GM18498 (cell line): ENCODE results near the gene KCNH1.

Source experiments
- ATAC-seq: cut with Tn5 transposase; IDR thresholded peaks from one replicate; pipeline ENCODE4 v1.9.1; 2021; ENCODE audit warnings: mild to moderate bottlenecking, moderate library complexity; ENCODE audit not compliant: unreplicated experiment

KCNH1 gene, protein sequence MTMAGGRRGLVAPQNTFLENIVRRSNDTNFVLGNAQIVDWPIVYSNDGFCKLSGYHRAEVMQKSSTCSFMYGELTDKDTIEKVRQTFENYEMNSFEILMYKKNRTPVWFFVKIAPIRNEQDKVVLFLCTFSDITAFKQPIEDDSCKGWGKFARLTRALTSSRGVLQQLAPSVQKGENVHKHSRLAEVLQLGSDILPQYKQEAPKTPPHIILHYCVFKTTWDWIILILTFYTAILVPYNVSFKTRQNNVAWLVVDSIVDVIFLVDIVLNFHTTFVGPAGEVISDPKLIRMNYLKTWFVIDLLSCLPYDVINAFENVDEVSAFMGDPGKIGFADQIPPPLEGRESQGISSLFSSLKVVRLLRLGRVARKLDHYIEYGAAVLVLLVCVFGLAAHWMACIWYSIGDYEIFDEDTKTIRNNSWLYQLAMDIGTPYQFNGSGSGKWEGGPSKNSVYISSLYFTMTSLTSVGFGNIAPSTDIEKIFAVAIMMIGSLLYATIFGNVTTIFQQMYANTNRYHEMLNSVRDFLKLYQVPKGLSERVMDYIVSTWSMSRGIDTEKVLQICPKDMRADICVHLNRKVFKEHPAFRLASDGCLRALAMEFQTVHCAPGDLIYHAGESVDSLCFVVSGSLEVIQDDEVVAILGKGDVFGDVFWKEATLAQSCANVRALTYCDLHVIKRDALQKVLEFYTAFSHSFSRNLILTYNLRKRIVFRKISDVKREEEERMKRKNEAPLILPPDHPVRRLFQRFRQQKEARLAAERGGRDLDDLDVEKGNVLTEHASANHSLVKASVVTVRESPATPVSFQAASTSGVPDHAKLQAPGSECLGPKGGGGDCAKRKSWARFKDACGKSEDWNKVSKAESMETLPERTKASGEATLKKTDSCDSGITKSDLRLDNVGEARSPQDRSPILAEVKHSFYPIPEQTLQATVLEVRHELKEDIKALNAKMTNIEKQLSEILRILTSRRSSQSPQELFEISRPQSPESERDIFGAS

DNA sequence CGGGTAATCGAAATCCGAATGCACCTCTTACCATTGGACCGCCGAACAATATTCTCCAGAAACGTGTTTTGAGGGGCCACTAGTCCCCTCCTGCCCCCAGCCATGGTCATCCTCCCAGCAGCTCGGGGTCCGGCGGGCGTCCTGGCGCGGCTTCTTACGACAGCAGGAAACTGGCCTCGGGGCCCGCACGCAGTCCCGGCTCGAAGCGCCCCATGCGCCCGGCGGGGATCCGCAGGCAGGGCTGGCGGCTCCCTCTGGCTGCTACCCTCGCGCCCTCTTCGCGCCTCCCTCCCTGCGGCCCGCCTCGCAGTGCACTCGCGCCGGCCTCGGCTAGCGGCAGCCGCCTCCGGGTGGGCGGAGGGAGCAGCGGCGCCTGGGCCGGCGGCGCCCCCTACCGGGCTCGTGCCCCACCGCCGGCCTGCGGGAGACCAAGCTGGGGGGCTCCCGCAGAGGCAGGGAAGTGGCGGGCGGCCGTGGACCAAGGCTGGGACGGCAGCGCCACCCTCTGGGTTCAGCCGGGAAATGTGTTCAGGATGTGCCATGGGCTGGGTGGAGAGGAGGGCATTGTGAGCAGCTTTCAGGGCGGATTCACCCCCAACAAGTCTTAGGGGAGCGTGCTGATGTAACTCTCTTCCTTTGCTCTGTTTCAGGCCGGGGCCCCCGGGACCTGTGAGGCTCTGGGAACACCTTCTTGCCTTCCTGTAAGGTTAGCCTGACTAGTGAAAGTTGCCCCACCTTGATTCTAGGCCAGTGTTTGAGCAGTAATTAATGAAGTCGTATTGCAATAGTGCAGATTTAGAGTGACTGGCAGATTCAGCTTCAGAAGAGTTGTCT is at the start of gene KCNH1:
TSS of gene KCNH1 (minus strand) at position 313 of the 834 bp plus-strand sequence. CDS start at position 110, 203 bp downstream.
- ATAC-seq, result peak; percentile 91

DNA sequence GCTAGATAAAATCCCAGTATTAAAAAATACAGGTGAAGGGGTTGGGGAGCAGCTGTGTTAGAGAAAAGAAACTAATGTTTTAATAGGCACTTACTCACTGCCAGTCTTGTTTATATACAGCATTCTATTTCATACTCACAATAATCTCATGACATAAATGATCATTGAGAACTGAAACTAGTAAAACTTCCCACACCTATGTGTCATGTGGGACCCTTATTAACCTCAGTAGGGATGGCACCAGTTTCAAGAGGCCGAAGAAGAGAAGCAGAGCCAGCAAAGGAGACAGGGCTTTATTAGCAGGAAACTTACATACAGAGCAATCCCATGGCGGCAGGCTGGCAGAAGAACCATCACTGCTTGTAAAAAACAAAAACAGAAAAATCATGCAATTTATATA is 48.8 kb upstream of the KCNH1 start:
- ATAC-seq, result no peak

DNA sequence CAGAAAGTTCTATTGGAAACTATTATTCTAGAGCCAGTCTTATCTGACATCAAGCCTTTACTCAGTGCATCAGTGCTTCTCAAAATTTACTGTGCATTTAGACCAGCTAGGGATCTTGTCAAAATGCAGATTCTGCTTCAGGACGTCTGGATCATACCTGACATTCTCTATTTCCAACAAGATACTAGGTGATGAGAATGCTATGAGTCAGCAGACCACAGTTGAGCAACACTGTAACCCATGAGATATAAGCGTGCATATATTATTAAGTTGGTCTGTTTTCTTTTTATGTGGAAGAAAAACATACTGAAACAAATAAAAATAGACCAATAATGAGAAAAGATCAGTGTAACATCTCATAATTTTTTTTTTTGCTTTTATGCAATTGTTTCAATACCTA is 40.4 kb upstream of the KCNH1 start:
- ATAC-seq, result no peak

DNA sequence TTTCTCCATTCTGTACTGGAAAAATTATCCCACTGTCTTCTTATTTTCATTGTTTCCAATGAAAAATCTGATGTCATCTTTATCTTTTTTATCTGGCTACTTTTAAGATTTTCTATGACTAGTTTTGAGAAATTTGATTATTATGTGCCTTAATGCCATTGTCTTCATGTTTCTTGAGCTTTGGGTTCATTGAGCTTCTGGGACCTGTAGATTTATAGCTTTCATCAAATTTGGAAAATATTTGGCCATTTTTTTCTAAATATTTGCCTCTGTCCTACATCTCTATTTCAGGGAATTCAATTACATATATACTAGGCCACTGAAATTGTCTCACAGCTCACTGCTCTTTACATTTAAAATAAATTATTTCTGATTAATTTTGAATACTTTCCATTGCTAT is 38.7 kb upstream of the KCNH1 start:
- no peak for ATAC-seq

DNA sequence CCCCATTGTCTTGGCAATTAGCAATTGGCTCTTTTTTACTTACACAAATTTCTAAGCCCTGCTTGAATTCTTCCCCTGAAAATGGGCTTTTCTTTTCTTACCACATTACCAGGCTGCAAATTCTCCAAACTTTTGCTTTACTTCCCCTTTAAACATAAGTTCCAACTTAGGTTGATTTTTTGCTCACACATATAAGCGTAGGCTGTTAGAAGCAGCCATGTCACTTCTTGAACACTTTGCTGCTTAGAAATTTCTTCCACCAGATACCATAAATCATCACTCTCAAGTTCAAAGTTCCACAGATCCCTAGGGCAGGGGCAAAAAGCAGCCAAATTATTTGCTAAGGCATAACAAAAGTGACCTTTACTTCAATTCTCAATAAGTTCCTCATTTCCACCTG is 35.4 kb upstream of the KCNH1 start:
- no peak for ATAC-seq

DNA sequence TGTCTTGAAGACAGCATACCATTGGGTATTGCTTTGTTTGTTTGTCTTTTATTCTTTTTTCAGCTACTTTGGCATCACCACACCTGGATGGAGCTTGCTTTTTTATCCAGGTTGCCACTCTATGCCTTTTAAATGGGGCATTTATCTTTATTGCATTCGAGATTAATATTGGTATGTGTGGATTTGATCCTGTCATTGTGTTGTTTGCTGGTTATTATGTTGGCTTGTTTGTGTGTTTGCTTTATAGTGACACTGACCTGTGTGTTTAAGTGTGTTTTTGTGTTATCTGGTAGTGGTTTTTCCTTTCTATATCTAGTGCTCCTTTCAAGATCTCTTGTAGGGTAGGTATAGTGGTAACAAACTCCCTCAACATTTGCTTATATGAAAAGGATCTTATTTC is 24.9 kb upstream of the KCNH1 start:
- no peak for ATAC-seq

DNA sequence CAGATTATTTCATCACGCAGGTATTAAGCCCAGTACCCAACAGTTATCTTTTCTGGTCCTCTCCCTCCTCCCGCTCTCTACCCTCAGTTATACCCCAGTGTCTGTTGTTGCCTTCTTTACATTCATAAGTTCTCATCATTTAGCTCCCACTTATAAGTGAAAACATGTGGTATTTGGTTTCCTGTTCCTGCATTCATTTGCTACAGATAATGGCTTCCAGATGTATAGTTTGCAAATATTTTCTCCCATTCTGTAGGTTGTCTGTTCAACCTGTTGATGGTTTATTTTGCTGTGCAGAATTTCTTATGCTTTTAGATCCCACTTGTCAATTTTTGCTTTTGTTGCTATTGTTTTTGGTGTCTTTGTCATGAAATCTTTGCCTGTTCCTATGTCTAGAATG is 21.1 kb upstream of the KCNH1 start:
- no peak for ATAC-seq

DNA sequence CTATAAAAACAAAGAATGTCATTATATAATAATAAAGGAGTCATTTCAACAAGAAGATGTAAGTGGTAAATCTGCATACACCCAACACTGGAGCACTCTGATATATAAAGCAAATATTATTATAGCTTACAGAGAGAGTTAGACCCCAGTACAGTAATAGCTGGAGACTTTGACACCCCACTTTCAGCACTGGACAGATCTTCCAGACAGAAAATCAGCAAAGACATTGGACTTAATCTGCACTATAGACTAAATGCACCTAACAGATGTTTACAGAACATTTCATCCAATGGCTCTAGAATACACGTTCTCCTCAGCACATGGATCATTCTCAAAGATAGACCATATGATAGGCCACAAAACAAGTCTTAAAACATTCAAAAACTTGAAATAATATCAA is 20.0 kb upstream of the KCNH1 start:
- no peak for ATAC-seq

DNA sequence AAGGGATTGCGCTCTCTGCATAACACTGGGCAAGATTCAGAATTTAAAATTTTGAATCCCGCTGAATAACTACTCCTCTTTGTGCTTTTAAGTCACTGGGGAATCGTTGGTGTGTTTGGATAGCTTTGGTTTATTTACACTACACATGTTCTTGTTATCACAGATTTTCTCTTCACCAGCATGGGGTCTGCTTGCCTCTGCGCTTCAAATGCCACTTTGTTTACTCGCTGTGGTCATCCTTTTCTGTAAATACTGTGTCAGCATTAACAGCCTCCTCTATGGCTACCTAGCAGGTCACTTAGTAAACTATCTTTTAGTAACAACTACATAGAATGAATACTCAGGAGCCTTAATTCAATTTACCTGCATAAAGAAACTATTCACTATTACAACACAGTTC is 14.4 kb upstream of the KCNH1 start:
- ATAC-seq, result no peak

DNA sequence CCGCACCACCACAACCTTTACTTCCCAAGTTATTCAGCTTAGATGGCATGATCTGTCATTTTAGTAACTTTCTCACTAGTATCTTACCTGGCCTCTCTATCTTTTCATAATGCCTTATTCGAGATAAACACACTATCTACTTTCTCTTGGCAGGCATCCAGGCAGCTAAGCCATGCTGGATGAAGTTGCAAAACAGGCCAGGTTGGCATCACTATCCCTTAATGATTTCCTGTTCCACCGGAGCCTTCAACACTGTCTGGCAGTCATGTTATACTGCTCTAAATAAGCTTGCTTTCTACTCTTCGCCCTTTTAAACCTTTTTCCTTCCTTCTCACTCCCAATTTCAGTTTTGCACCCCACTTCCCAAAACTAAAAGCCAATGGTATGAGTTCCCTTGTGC is 12.0 kb upstream of the KCNH1 start:
- ATAC-seq, result no peak

DNA sequence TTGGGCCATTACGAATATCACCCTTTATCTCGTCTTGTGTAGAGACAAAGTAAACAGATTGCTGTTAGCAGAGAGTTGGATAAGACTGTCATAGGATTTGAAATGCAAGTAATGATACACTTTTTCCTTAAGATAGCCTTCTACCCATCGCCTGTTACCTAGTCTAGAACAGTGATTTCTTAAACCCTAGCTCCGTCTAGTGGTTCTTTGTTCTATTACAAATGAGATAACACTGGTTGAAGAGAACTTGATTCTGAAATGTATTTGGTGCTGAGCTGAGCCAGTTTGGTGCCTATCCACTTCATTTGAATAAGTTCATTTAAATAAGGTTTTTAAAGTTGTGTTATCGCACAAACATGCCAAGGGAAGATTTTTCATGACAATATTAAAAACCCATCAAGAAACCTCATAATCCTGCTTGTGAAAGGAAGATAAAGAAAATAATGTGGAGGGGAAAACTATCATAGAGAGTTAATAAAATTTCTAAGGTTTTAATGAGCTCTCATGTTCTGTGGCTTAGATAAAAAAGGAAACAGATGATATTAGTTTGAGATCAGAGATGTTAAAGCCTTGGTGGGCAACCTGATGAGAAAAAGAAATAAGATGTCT is 1.5 kb upstream of the KCNH1 start:
- peak; percentile 37 for ATAC-seq

DNA sequence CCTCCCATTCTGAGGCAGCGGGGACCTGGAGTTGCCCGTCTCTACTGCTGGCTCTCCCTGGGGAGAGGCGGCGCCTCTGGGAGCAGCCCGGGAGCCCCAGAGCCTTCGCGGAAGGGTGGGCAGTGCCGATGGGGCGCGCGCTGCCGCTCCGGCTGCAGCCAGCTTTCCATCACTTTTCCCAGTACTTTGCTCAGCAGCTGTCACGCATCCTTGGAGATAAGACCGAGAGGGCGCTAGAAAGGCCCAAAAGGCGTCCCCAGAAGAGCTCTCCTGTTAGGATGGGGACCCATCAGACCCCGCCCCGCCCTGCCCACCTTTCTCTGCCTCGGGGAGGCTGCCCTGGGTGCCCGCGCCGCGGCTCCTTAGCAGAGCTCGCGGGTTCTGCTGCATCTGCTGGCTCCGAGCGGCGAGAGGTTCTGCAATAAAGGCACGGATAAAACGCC is 534 bp downstream of the KCNH1 start:
- peak; percentile 11 for ATAC-seq

DNA sequence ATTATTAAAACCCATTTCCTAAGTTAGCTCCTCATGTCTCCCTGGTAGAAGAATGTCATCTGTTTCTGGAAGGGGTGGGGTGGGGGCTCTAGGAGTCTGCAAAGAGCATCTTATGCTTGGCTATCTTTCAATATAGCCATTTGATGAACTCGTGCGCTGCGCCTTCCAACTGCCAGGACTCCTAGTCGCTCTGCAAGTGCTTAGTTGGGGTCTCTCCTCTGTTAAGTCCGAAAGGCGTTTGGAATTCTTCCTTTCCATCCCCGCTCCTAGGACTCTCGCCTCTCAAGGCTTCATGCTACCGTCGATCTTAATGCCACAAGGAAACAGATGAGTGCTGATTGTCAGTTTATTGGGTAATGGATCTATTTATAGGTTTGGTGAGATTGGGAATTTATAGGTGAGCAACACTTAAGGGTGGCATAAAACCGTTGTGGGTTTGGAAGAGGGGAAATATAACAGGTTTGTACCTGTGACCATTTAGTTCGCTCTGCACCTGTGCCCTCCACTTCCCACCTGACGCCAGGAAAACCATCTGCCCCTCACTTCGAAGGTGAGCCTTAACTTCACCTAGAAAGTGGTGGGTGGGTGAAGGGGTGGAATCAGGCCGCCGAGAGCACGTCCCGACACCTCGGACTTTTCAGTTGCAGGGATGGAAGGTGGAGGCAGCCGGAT is 1.1 kb downstream of the KCNH1 start:
- no peak for ATAC-seq

DNA sequence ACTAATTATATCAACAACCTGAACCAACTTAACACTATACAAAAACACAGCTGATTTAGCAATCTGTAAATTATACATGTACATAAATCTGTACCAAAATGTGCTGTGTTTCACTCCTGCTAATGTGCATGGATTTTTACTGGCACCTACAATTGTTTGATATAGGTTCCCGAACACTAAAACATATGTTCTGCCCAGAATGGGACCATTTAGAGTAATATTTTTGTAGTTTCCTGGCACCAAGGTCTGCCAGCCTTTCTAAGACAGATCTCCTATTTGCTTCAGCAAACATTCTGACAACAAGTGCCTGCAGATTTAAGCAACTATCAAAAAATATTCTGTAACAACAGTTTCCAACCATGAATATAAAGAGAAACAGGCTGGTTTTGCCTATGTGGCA is 4.2 kb downstream of the KCNH1 start:
- no peak for ATAC-seq

DNA sequence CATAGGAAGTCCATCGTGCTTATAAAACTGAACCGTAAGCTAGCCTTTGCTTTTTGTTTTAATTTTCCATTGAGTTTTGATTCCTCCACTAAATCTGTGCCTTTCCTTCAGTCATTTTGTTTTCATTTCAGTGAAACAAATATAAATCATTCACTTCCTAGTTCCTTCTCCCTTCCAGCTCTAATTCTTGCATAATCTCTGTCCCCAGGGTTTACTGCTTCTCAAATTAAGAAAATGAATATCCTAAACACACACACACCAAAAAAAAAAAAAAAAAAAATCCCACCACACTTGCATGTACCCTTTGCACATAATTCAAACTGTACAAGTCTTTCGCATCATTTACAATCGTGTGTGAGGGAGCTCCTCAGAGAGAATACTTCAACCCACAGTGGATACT is 6.8 kb downstream of the KCNH1 start:
- ATAC-seq, result no peak

DNA sequence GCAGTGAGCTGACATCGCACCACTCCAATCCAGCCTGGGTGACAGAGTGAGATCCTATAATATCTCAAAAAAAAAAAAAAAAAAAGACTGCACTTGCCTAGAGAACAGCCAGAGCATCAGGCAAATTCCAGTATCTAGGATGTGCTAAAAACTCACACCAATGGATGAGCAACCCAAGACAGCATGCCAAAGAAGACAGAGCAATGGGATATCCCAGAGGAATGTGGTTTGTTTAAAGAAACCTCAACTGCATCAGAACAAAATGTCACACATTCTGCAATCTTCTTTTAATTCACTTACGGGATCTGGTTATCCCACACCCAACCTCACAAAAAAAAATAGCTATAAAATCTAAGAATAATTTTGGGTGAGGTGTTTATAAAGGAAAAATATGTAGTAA is 7.3 kb downstream of the KCNH1 start:
- no peak for ATAC-seq

DNA sequence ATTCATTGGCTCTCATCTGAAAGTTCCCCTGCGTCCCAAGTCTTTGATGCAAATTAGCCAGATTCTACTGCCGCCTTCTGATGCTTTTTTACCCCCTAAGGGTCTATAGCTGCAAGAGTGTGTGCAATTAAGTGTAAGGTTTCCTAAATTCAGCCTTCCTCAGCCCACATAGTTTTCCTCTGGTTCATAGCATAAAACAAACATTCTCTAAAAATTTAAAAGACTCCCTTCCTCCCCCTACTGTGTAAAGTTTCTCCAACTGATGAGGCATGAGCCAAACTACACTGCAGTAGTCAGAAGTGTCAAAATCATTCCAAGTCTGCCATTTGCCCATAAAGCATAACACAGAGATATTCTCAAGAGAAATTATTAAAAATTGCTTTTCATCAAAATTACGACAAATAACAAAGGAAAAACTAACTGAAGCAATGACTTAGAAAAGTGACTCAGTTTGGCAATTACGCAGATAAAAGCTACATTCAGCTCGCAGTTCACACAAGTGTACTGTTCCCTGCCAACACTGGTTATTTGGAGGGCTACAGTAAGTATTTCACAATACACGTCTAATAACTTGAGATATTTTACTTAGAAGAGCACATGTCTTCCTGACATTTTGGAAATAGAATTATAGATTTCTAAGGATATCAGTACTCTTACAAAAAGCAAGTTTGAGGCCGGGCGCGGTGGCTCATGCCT is 15.4 kb downstream of the KCNH1 start:
- ATAC-seq, result no peak

DNA sequence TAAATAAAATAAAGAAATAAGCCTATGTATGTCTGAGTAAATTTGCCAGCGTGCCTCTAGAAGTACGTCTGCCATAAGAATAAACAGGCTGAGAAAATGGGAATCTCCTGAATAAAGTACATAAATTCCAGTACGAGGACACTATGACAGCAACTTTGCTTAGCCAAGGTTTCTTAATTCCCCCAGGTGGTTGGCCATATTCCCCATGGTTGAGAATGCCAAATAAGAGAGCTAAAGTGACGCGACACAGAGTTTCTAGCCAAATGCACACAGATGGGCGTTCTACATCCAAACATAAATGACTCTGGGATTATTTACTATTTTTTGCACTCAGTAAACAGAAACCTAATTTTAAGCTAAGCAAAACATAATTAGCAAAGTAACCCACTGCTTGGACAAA is 19.5 kb downstream of the KCNH1 start:
- no peak for ATAC-seq

DNA sequence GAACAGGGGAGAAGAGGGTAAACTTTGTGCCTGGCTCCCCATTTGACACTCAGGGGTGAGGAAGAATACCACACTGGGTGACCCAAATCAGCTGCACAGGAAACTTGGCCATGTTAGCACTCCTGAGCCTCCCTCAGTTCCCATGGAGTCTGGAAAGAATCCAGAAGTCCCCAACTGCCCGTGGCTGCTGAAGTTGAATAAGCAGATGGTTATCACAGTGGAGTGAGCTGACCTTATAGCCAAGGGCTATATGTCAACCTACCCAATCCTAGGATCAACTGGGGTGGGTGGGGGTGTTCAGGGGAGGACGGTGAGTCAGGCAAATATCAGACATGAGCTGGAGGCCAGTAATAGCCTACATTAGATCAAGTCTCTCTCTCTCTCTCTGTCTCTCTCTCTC is 20.4 kb downstream of the KCNH1 start:
- no peak for ATAC-seq
